ENCODE data around the gene PSTK. TPM values are rescaled to one million over a fixed set of nuclear protein-coding genes. Genes with fewer than 3 reads are reported as not detected.

Gene PSTK
- total RNA-seq, result 1 to 10 TPM; 3.8 to 4.0 TPM

GRCh38 chr10:122980209-122981065, at the start of gene PSTK:
TSS of gene PSTK (plus strand) at chr10:122980401. CDS start at chr10:122980480, 79 bp downstream.

GRCh38 chr10:122953902-122954730, 26.1 kb upstream of the PSTK start, which contains the start of gene C10orf88:
TSS of gene C10orf88 (minus strand) at chr10:122954227. CDS start at chr10:122954178, 49 bp downstream.

GRCh38 chr10:123008355-123009104, 28.3 kb downstream of the PSTK start, which contains the start of the genes ACADSB and IKZF5:
TSS of gene ACADSB (plus strand) at chr10:123009006. CDS start at chr10:123009030, 24 bp downstream.
TSS of gene IKZF5 (minus strand) at chr10:123008795. CDS start at chr10:122998625, 10,170 bp downstream.

Other genes starting within 250 kb of the PSTK start
- 1 to 10 TPM; 1.8 to 2.0 TPM for gene CUZD1, start 134.5 kb upstream of the PSTK start, total RNA-seq
- 1 to 10 TPM; 8.5 to 9.1 TPM for gene FAM24B, start 100.8 kb upstream of the PSTK start, total RNA-seq
- not detected for gene FAM24A, start 69.8 kb upstream of the PSTK start, total RNA-seq
- 10 to 100 TPM; 15.0 to 15.2 TPM for gene C10orf88, start 26.2 kb upstream of the PSTK start, total RNA-seq
- 10 to 100 TPM; 15.9 to 16.0 TPM for gene IKZF5, start 28.4 kb downstream of the PSTK start, total RNA-seq
- 10 to 100 TPM; 19.4 to 20.5 TPM for gene ACADSB, start 28.6 kb downstream of the PSTK start, total RNA-seq
- gene HMX3, start 155.6 kb downstream of the PSTK start, total RNA-seq, result not detected
- not detected for gene HMX2, start 167.7 kb downstream of the PSTK start, total RNA-seq
- gene BUB3, start 174.0 kb downstream of the PSTK start, total RNA-seq, result 100 to 1,000 TPM; 211 to 220 TPM